ENCODE measurements around the gene AGTRAP. TPM values are rescaled to one million over a fixed set of nuclear protein-coding genes. Genes with fewer than 3 reads are reported as not detected.

The AGTRAP gene
- total RNA-seq, 1 experiment from 2014 or later = 30.4 TPM

DNA sequence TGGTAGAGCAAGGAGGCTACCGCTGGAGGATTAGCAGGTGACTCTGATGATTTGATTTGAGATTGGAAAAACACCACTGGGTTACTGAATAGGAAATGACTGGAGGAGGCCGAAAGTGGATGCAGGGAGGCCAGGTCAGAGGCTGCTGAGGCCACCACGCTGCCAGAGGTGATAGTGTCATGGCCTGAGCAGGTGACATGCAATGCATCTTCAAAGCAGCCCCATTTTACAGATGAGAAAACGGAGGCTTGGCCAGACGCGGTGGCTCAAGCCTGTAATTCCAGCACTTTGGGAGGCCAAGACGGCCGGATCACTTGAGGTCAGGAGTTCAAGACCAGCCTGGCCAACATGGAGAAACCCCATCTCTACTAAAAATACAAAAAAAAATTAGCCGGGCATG lies 38.8 kb downstream of the AGTRAP start:
- Mint-ChIP-seq H3K9me3 (ENCODE audit: low read depth, unreplicated experiment) (no peaks in the 10 kb centered on the region), H3K27me3 (ENCODE audit: unreplicated experiment) (peaks cover 30% of the 10 kb centered on the region), H3K36me3 (ENCODE audit: insufficient read depth, unreplicated experiment) (no peaks in the 10 kb centered on the region), H3K4me1 (ENCODE audit: low read depth, unreplicated experiment) (no peaks in the 10 kb centered on the region), H3K4me3 (ENCODE audit: low read depth, unreplicated experiment) (no peak overlapping the region), H3K27ac (ENCODE audit: unreplicated experiment) (no peak overlapping the region)
- intact Hi-C loops (cut with micrococcal nuclease; ENCODE audit: unreplicated experiment) = no loop called here
- TF ChIP-seq, protein P1, sequence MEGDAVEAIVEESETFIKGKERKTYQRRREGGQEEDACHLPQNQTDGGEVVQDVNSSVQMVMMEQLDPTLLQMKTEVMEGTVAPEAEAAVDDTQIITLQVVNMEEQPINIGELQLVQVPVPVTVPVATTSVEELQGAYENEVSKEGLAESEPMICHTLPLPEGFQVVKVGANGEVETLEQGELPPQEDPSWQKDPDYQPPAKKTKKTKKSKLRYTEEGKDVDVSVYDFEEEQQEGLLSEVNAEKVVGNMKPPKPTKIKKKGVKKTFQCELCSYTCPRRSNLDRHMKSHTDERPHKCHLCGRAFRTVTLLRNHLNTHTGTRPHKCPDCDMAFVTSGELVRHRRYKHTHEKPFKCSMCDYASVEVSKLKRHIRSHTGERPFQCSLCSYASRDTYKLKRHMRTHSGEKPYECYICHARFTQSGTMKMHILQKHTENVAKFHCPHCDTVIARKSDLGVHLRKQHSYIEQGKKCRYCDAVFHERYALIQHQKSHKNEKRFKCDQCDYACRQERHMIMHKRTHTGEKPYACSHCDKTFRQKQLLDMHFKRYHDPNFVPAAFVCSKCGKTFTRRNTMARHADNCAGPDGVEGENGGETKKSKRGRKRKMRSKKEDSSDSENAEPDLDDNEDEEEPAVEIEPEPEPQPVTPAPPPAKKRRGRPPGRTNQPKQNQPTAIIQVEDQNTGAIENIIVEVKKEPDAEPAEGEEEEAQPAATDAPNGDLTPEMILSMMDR (IDR thresholded peaks at IDR 0.05; ENCODE audit: unreplicated experiment) = no peak
- no peak for DNase-seq
- CTCF ChIA-PET = no interaction called here
- BruUV-seq (replicated peaks) = no TSS peak

DNA sequence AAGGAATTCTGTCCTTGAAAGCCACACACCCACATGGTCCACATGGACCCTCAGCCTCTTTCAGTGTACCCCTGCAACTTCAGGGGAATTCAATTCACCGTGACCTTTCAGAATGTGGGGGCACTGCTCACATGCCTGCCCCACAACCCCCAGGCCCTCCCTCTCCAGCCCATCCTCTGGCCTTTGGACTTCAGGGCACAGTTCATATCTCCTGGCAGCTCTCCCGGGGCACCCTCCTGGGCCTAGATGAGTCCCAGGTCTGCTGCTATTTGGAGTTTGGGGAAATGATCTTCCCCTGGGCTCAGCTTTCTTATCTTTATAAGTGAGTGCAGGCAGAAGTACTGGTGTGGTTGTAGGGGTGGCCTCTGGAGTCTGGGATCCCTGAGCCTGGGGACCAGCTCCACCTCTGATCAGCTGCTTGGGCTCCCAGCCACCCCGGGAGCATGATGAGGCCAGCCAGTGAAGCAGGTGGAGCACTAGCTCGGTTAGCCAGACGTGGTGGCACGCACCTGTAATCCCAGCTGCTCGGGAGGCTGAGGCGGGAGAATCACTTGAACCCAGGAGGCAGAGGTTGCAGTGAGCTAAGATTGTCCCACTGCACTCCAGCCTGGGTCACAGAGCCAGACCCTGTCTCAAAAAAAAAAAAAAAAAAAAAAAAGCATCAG lies 41.9 kb downstream of the AGTRAP start:
- H3K4me1 Mint-ChIP-seq (ENCODE audit: low read depth, unreplicated experiment) = no peaks in the 10 kb centered on the region
- no peaks in the 10 kb centered on the region for H3K9me3 Mint-ChIP-seq (ENCODE audit: low read depth, unreplicated experiment)
- no peak for DNase-seq
- no peaks in the 10 kb centered on the region for H3K36me3 Mint-ChIP-seq (ENCODE audit: insufficient read depth, unreplicated experiment)
- no peak overlapping the region for H3K4me3 Mint-ChIP-seq (ENCODE audit: low read depth, unreplicated experiment)
- H3K27ac Mint-ChIP-seq (ENCODE audit: unreplicated experiment) = no peak overlapping the region
- CTCF ChIA-PET = no interaction called here
- peaks cover 35% of the 10 kb centered on the region for H3K27me3 Mint-ChIP-seq (ENCODE audit: unreplicated experiment)
- TF ChIP-seq, protein P1 (IDR thresholded peaks at IDR 0.05; ENCODE audit: unreplicated experiment) = no peak
- no TSS peak for BruUV-seq (replicated peaks)
- intact Hi-C loops (cut with micrococcal nuclease; ENCODE audit: unreplicated experiment) = no loop called here

DNA sequence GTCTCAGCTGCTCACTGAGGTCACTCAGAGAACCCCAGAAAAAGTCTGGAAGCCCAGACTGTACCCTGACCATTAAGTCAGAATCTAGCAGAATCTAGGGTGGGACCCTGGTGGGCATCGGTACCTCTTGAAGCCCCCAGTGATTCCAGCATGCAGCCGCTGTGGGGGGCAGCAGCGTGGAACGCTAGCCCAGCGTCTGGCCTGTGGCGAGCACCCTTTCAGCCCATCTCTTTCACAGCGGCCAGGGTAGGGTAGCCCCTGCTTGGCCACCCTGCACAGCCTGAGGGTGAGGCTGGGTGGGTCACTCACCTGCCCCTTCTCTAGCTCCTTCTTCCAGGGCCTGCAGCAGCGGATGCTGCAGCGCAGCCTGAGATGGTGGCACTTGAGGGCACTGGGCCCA lies 42.4 kb downstream of the AGTRAP start:
- intact Hi-C loops (cut with micrococcal nuclease; ENCODE audit: unreplicated experiment) = no loop called here
- Mint-ChIP-seq H3K9me3 (ENCODE audit: low read depth, unreplicated experiment) (no peaks in the 10 kb centered on the region), H3K27ac (ENCODE audit: unreplicated experiment) (no peak overlapping the region), H3K36me3 (ENCODE audit: insufficient read depth, unreplicated experiment) (no peaks in the 10 kb centered on the region), H3K4me1 (ENCODE audit: low read depth, unreplicated experiment) (no peaks in the 10 kb centered on the region), H3K4me3 (ENCODE audit: low read depth, unreplicated experiment) (no peak overlapping the region), H3K27me3 (ENCODE audit: unreplicated experiment) (peaks cover 35% of the 10 kb centered on the region)
- no peak for DNase-seq
- BruUV-seq (replicated peaks) = no TSS peak
- CTCF ChIA-PET = no interaction called here
- TF ChIP-seq, protein P1 (IDR thresholded peaks at IDR 0.05; ENCODE audit: unreplicated experiment) = no peak

DNA sequence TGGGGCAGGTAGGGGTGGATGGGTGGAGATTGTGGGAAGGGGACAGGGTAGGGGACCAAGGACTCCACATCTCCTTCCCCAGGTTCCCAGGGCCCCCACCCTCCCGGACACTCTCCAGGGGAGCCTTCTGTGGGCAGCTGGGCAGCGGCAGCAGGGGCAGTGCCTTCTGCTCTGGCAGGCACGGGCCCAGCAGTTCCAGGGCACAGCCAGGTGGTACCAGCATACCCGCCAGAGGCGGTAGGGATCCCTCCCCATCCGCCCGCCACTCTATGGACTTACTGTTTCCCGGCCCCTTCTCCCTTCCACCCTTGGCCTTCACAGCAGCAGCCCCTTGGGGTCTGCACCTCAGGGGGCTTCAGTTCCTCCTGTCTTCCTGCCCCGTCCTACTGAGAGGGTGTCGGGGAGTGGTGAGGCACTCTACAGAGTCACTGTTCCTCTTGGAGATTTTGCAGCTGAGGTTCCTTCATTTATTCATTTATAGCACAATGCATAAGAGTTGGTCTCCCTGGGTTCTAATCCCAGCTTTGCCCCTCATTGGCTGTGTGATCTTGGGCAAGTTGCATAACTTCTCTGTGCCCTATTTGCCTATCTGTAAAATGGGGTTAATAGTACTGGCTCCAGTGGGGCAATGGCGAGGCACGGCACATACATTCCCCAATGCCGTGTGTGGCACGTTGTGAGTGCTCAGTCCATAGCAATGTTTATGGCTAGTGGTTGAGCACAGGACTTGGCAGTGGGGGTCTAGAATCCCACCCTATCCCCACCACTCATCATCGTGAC lies 43.1 kb downstream of the AGTRAP start:
- no TSS peak for BruUV-seq (replicated peaks)
- TF ChIP-seq, protein P1 (IDR thresholded peaks at IDR 0.05; ENCODE audit: unreplicated experiment) = no peak
- Mint-ChIP-seq H3K9me3 (ENCODE audit: low read depth, unreplicated experiment) (no peaks in the 10 kb centered on the region), H3K27me3 (ENCODE audit: unreplicated experiment) (peaks cover 35% of the 10 kb centered on the region), H3K4me1 (ENCODE audit: low read depth, unreplicated experiment) (no peaks in the 10 kb centered on the region), H3K4me3 (ENCODE audit: low read depth, unreplicated experiment) (no peak overlapping the region), H3K27ac (ENCODE audit: unreplicated experiment) (no peak overlapping the region), H3K36me3 (ENCODE audit: insufficient read depth, unreplicated experiment) (no peaks in the 10 kb centered on the region)
- CTCF ChIA-PET = no interaction called here
- intact Hi-C loops (cut with micrococcal nuclease; ENCODE audit: unreplicated experiment) = no loop called here
- DNase-seq = no peak
